ENCODE measurements around the gene STOML3. TPM values are rescaled to one million over a fixed set of nuclear protein-coding genes. Genes with fewer than 3 reads are reported as not detected.

Gene STOML3
- not detected for polyA plus RNA-seq

- no peak for DNase-seq
- H3K27me3 Mint-ChIP-seq (ENCODE audit: low read depth in 3 of 3) = peaks cover 0 to 4% (median 3%) of the 10 kb centered on the region in 3 donors
- peak within 1 kb of the TSS in 1 of 6 donors; percentile 4 for H3K27ac Mint-ChIP-seq
- H3K4me3 Mint-ChIP-seq = no peak within 1 kb of the TSS
- H3K4me1 Mint-ChIP-seq = no peaks in the 10 kb centered on the region
- H3K36me3 Mint-ChIP-seq = no peaks in the 10 kb centered on the region
- H3K9me3 Mint-ChIP-seq = peaks cover 0 to 5% (median 0%) of the 10 kb centered on the region in 6 donors
Measured at GRCh38 chr13:38990693-38991092, at the start of gene STOML3. TSS of gene STOML3 (minus strand) at chr13:38990831. CDS start at chr13:38990721, 110 bp downstream.

- Mint-ChIP-seq H3K36me3 (peaks cover 8 to 17% (median 8%) of the 10 kb centered on the region in 3 donors), H3K4me1 (peaks cover 45 to 56% of the 10 kb centered on the region in 2 donors), H3K27ac (peak overlapping the region in 2 of 6 donors; percentile 31 to 38), H3K27me3 (ENCODE audit: low read depth in 3 of 3) (peaks cover 4 to 15% (median 11%) of the 10 kb centered on the region in 3 donors), H3K9me3 (no peaks in the 10 kb centered on the region), H3K4me3 (peak overlapping the region in 4 of 5 donors; percentile 14 to 51 (median 30))
- DNase-seq = no peak
Measured at GRCh38 chr13:39040206-39040605, 49.6 kb upstream of the STOML3 start.

- peaks cover 56 to 67% of the 10 kb centered on the region in 2 donors for H3K4me1 Mint-ChIP-seq
- H3K36me3 Mint-ChIP-seq = peaks cover 2 to 7% (median 4%) of the 10 kb centered on the region in 3 donors
- peaks cover 4 to 15% (median 11%) of the 10 kb centered on the region in 3 donors for H3K27me3 Mint-ChIP-seq (ENCODE audit: low read depth in 3 of 3)
- no peak for DNase-seq
- no peaks in the 10 kb centered on the region for H3K9me3 Mint-ChIP-seq
- peak overlapping the region; percentile 95 to 99 (median 96) for H3K4me3 Mint-ChIP-seq
- peak overlapping the region; percentile 96 to 99 (median 98) for H3K27ac Mint-ChIP-seq
Measured at GRCh38 chr13:39039041-39039440, 48.4 kb upstream of the STOML3 start.

- Mint-ChIP-seq H3K4me3 (peak overlapping the region; percentile 95 to 99 (median 96)), H3K9me3 (no peaks in the 10 kb centered on the region), H3K36me3 (peaks cover 0 to 4% (median 3%) of the 10 kb centered on the region in 3 donors), H3K27me3 (ENCODE audit: low read depth in 3 of 3) (peaks cover 4 to 15% (median 11%) of the 10 kb centered on the region in 3 donors), H3K27ac (peak overlapping the region; percentile 96 to 99 (median 98)), H3K4me1 (peaks cover 59 to 72% of the 10 kb centered on the region in 2 donors)
- peak; percentile 73 to 75 (median 74) for DNase-seq
Measured at GRCh38 chr13:39038569-39039030, 48.0 kb upstream of the STOML3 start.

- H3K36me3 Mint-ChIP-seq = peaks cover 0 to 4% (median 0%) of the 10 kb centered on the region in 3 donors
- no peaks in the 10 kb centered on the region for H3K9me3 Mint-ChIP-seq
- peak within 1 kb of the TSS; percentile 96 to 99 (median 98) for H3K27ac Mint-ChIP-seq
- peaks cover 4 to 15% (median 11%) of the 10 kb centered on the region in 3 donors for H3K27me3 Mint-ChIP-seq (ENCODE audit: low read depth in 3 of 3)
- DNase-seq = peak; percentile 91 to 93 (median 92)
- H3K4me1 Mint-ChIP-seq = peaks cover 60 to 77% of the 10 kb centered on the region in 2 donors
- peak within 1 kb of the TSS; percentile 95 to 99 (median 96) for H3K4me3 Mint-ChIP-seq
Measured at GRCh38 chr13:39037880-39038568, 47.4 kb upstream of the STOML3 start, which contains the start of the genes NHLRC3 and PROSER1. TSS of gene NHLRC3 (plus strand) at chr13:39038456. CDS start at chr13:39038640, 184 bp downstream. TSS of gene PROSER1 (minus strand) at chr13:39038089. CDS start at chr13:39037242, 847 bp downstream.

- Mint-ChIP-seq H3K4me1 (peaks cover 61 to 79% of the 10 kb centered on the region in 2 donors), H3K27me3 (ENCODE audit: low read depth in 3 of 3) (peaks cover 4 to 15% (median 11%) of the 10 kb centered on the region in 3 donors), H3K9me3 (no peaks in the 10 kb centered on the region), H3K4me3 (peak overlapping the region; percentile 95 to 99 (median 96)), H3K36me3 (peaks cover 0 to under 1% (median 0%) of the 10 kb centered on the region in 3 donors), H3K27ac (peak overlapping the region; percentile 96 to 99 (median 98))
- DNase-seq = no peak
Measured at GRCh38 chr13:39037410-39037879, 46.8 kb upstream of the STOML3 start.

GRCh38 chr13:39036212-39036611, 45.6 kb upstream of the STOML3 start:
- H3K9me3 Mint-ChIP-seq = no peaks in the 10 kb centered on the region
- peaks cover 4 to 15% (median 11%) of the 10 kb centered on the region in 3 donors for H3K27me3 Mint-ChIP-seq (ENCODE audit: low read depth in 3 of 3)
- DNase-seq = no peak
- no peaks in the 10 kb centered on the region for H3K36me3 Mint-ChIP-seq
- peak overlapping the region; percentile 94 to 99 (median 95) for H3K4me3 Mint-ChIP-seq
- H3K27ac Mint-ChIP-seq = peak overlapping the region; percentile 82 to 97 (median 86)
- H3K4me1 Mint-ChIP-seq = peaks cover 65 to 88% of the 10 kb centered on the region in 2 donors

GRCh38 chr13:39035799-39036198, 45.2 kb upstream of the STOML3 start:
- peak overlapping the region; percentile 94 to 99 (median 95) for H3K4me3 Mint-ChIP-seq

GRCh38 chr13:39035204-39035603, 44.6 kb upstream of the STOML3 start:
- Mint-ChIP-seq H3K27ac (peak overlapping the region; percentile 70 to 97 (median 86)), H3K9me3 (no peaks in the 10 kb centered on the region), H3K4me1 (peaks cover 61 to 80% of the 10 kb centered on the region in 2 donors), H3K4me3 (peak overlapping the region; percentile 94 to 99 (median 95)), H3K36me3 (no peaks in the 10 kb centered on the region), H3K27me3 (ENCODE audit: low read depth in 3 of 3) (peaks cover 4 to 15% (median 11%) of the 10 kb centered on the region in 3 donors)
- DNase-seq = no peak

More at GRCh38 chr13:39035799-39036198, 45.2 kb upstream of the STOML3 start:
- Mint-ChIP-seq H3K36me3 (no peaks in the 10 kb centered on the region), H3K27ac (peak overlapping the region; percentile 82 to 97 (median 86)), H3K27me3 (ENCODE audit: low read depth in 3 of 3) (peaks cover 4 to 15% (median 11%) of the 10 kb centered on the region in 3 donors), H3K4me1 (peaks cover 64 to 86% of the 10 kb centered on the region in 2 donors), H3K9me3 (no peaks in the 10 kb centered on the region)
- DNase-seq = no peak

- H3K27me3 Mint-ChIP-seq (ENCODE audit: low read depth in 3 of 3) = peaks cover 4 to 15% (median 11%) of the 10 kb centered on the region in 3 donors
- no peak for DNase-seq
- no peaks in the 10 kb centered on the region for H3K36me3 Mint-ChIP-seq
- H3K9me3 Mint-ChIP-seq = no peaks in the 10 kb centered on the region
- H3K4me3 Mint-ChIP-seq = peak overlapping the region in 3 of 5 donors; percentile 12 to 28 (median 18)
- H3K27ac Mint-ChIP-seq = peak overlapping the region in 1 of 6 donors; percentile 97
- peaks cover 53 to 69% of the 10 kb centered on the region in 2 donors for H3K4me1 Mint-ChIP-seq
Measured at GRCh38 chr13:39034085-39034484, 43.5 kb upstream of the STOML3 start.

- Mint-ChIP-seq H3K9me3 (no peaks in the 10 kb centered on the region), H3K4me3 (no peak overlapping the region), H3K36me3 (peaks cover 5 to 10% (median 5%) of the 10 kb centered on the region in 3 donors), H3K27me3 (ENCODE audit: low read depth in 3 of 3) (peaks cover 0 to 6% (median 0%) of the 10 kb centered on the region in 3 donors), H3K4me1 (peaks cover 43 to 57% of the 10 kb centered on the region in 2 donors), H3K27ac (peak overlapping the region in 1 of 6 donors; percentile 40)
- no peak for DNase-seq
Measured at GRCh38 chr13:39032150-39032549, 41.5 kb upstream of the STOML3 start.

- H3K27ac Mint-ChIP-seq = no peak overlapping the region
- no peaks in the 10 kb centered on the region for H3K9me3 Mint-ChIP-seq
- peaks cover 13 to 55% (median 28%) of the 10 kb centered on the region in 3 donors for H3K36me3 Mint-ChIP-seq
- no peak for DNase-seq
- H3K4me1 Mint-ChIP-seq = peaks cover 2 to 7% of the 10 kb centered on the region in 2 donors
- H3K27me3 Mint-ChIP-seq (ENCODE audit: low read depth in 3 of 3) = no peaks in the 10 kb centered on the region
- no peak overlapping the region for H3K4me3 Mint-ChIP-seq
Measured at GRCh38 chr13:39025433-39025839, 34.8 kb upstream of the STOML3 start.

GRCh38 chr13:39023761-39024160, 33.1 kb upstream of the STOML3 start:
- DNase-seq = no peak
- Mint-ChIP-seq H3K27ac (no peak overlapping the region), H3K4me3 (no peak overlapping the region), H3K4me1 (peaks cover 4 to 10% of the 10 kb centered on the region in 2 donors), H3K27me3 (ENCODE audit: low read depth in 3 of 3) (no peaks in the 10 kb centered on the region), H3K9me3 (no peaks in the 10 kb centered on the region), H3K36me3 (peaks cover 18 to 55% (median 31%) of the 10 kb centered on the region in 3 donors)

Data from immature natural killer cell (primary cell).